ENCODE measurements around the gene PDSS2.

PDSS2 gene

GRCh38 chr6:107319906-107320530 lies 139.3 kb downstream of the PDSS2 start:
- Histone ChIP-seq H3K27me3 (ENCODE audit: insufficient read depth, low read length) (no peaks in the 10 kb centered on the region), H3K36me3 (ENCODE audit: insufficient read depth, low read length) (no peaks in the 10 kb centered on the region), H3K4me1 (ENCODE audit: insufficient read depth, low read length, severe bottlenecking) (peaks cover 65% of the 10 kb centered on the region), H3K9me3 (ENCODE audit: low read length) (no peaks in the 10 kb centered on the region), H3K4me2 (ENCODE audit: low read length) (peak overlapping the region; percentile 40), H3F3A (ENCODE audit: insufficient read depth, low read length) (no peaks in the 10 kb centered on the region; the same call in none of the 2 replicates), H3K4me3 (ENCODE audit: low read depth, low read length, poor library complexity, severe bottlenecking) (no peak overlapping the region), H3K79me2 (ENCODE audit: insufficient read depth, low read length) (no peaks in the 10 kb centered on the region), H4K20me1 (ENCODE audit: insufficient read depth, low read length) (no peaks in the 10 kb centered on the region), H3K9ac (ENCODE audit: low read length) (peak overlapping the region; percentile 2; the same call in 1 of the 2 replicates), H3K9me2 (ENCODE audit: low read depth, low read length) (no peaks in the 10 kb centered on the region), H3K27ac (ENCODE audit: low read depth, low read length, poor library complexity, severe bottlenecking) (peak overlapping the region; percentile 52), H2AFZ (ENCODE audit: low read length) (no peak overlapping the region)
- TF ChIP-seq EZH2 (IDR thresholded peaks at IDR 0.05; ENCODE audit: borderline replicate concordance, low read length) (no peak), CTCF (IDR thresholded peaks at IDR 0.05; ENCODE audit: low read length) (no peak)

GRCh38 chr6:107318100-107318736 lies 141.1 kb downstream of the PDSS2 start:
- Histone ChIP-seq H3K9me3 (ENCODE audit: low read length) (no peaks in the 10 kb centered on the region), H3F3A (ENCODE audit: insufficient read depth, low read length) (no peaks in the 10 kb centered on the region; the same call in 1 of the 2 replicates), H3K4me1 (ENCODE audit: insufficient read depth, low read length, severe bottlenecking) (peaks cover 71% of the 10 kb centered on the region), H3K36me3 (ENCODE audit: insufficient read depth, low read length) (no peaks in the 10 kb centered on the region), H3K4me3 (ENCODE audit: low read depth, low read length, poor library complexity, severe bottlenecking) (no peak overlapping the region), H3K9me2 (ENCODE audit: low read depth, low read length) (no peaks in the 10 kb centered on the region), H4K20me1 (ENCODE audit: insufficient read depth, low read length) (no peaks in the 10 kb centered on the region), H3K4me2 (ENCODE audit: low read length) (peak overlapping the region; percentile 48; the same call in 1 of the 2 replicates), H3K9ac (ENCODE audit: low read length) (no peak overlapping the region), H3K27ac (ENCODE audit: low read depth, low read length, poor library complexity, severe bottlenecking) (peak overlapping the region; percentile 75), H2AFZ (ENCODE audit: low read length) (no peak overlapping the region), H3K79me2 (ENCODE audit: insufficient read depth, low read length) (no peaks in the 10 kb centered on the region), H3K27me3 (ENCODE audit: insufficient read depth, low read length) (no peaks in the 10 kb centered on the region)
- TF ChIP-seq CTCF (IDR thresholded peaks at IDR 0.05; ENCODE audit: low read length) (peak; percentile 88), EZH2 (IDR thresholded peaks at IDR 0.05; ENCODE audit: borderline replicate concordance, low read length) (no peak)

GRCh38 chr6:107315114-107315513 lies 144.2 kb downstream of the PDSS2 start:
- Histone ChIP-seq H3K27ac (ENCODE audit: low read depth, low read length, poor library complexity, severe bottlenecking) (peak overlapping the region; percentile 75), H3K9me2 (ENCODE audit: low read depth, low read length) (no peaks in the 10 kb centered on the region), H3K9me3 (ENCODE audit: low read length) (no peaks in the 10 kb centered on the region), H2AFZ (ENCODE audit: low read length) (no peak overlapping the region), H3K9ac (ENCODE audit: low read length) (peak overlapping the region; percentile 57), H3K36me3 (ENCODE audit: insufficient read depth, low read length) (no peaks in the 10 kb centered on the region), H3F3A (ENCODE audit: insufficient read depth, low read length) (no peaks in the 10 kb centered on the region), H3K79me2 (ENCODE audit: insufficient read depth, low read length) (no peaks in the 10 kb centered on the region), H3K27me3 (ENCODE audit: insufficient read depth, low read length) (no peaks in the 10 kb centered on the region), H3K4me3 (ENCODE audit: low read depth, low read length, poor library complexity, severe bottlenecking) (peak overlapping the region; percentile 47), H3K4me2 (ENCODE audit: low read length) (peak overlapping the region; percentile 48), H4K20me1 (ENCODE audit: insufficient read depth, low read length) (no peaks in the 10 kb centered on the region), H3K4me1 (ENCODE audit: insufficient read depth, low read length, severe bottlenecking) (peaks cover 64% of the 10 kb centered on the region)
- TF ChIP-seq CTCF (IDR thresholded peaks at IDR 0.05; ENCODE audit: low read length) (no peak), EZH2 (IDR thresholded peaks at IDR 0.05; ENCODE audit: borderline replicate concordance, low read length) (no peak)

All from OCI-LY1 (cell line).